RWPE2 (cell line): ENCODE measurements around the gene UCN.
A peak's percentile ranks its signal among the peaks of the same experiment; 100 is the strongest.

Experiments used
- ATAC-seq: fragments of 200-7000 bp; cut with Tn5 transposase; 3 replicates; pipeline ENCODE4 v1.9.1; 2021; ENCODE audit warnings: low read depth
- DNase-seq: peaks from one replicate; pipeline ENCODE4 v3.0.0-alpha.2; 2020; ENCODE audit warnings: low spot score
- H3K27ac ChIP-seq: fragments of 450-650 bp; 2 replicates; pipeline ENCODE4 v1.5.1; 2017; ENCODE audit warnings: mild to moderate bottlenecking; ENCODE audit not compliant: poor library complexity, severe bottlenecking
- H3K27me3 ChIP-seq: fragments of 250-450 bp; sonication (Bioruptor Pico); 2 replicates; pipeline ENCODE4 v1.5.1; 2021; ENCODE audit warnings: mild to moderate bottlenecking, moderate library complexity; ENCODE audit not compliant: insufficient read depth, poor library complexity, severe bottlenecking
- H3K36me3 ChIP-seq: fragments of 250-450 bp; sonication (Bioruptor Pico); 2 replicates; pipeline ENCODE4 v1.5.1; 2020; ENCODE audit warnings: low read depth, mild to moderate bottlenecking, moderate library complexity
- H3K4me1 ChIP-seq: fragments of 250-450 bp; sonication (Bioruptor Pico); 2 replicates; pipeline ENCODE4 v1.5.1; 2021; ENCODE audit warnings: mild to moderate bottlenecking, moderate library complexity; ENCODE audit not compliant: insufficient read depth, poor library complexity, severe bottlenecking
- H3K4me3 ChIP-seq: fragments of 250-450 bp; sonication (Bioruptor Pico); 2 replicates; pipeline ENCODE4 v1.5.1; 2021; ENCODE audit warnings: mild to moderate bottlenecking, moderate library complexity; ENCODE audit not compliant: severe bottlenecking
- H3K9me3 ChIP-seq: fragments of 250-450 bp; sonication (Bioruptor Pico); 2 replicates; pipeline ENCODE4 v1.5.1; 2021; ENCODE audit warnings: mild to moderate bottlenecking, moderate library complexity; ENCODE audit not compliant: severe bottlenecking
- TF ChIP-seq, protein P1 (sequence below): fragments of 450-650 bp; IDR thresholded peaks from one replicate; pipeline ENCODE4 v1.5.1; 2017; ENCODE audit warnings: mild to moderate bottlenecking, moderate library complexity; ENCODE audit not compliant: poor library complexity, severe bottlenecking

The UCN gene

GRCh38 chr2:27264753-27265535 is 43.3 kb downstream of the UCN start:
- peak overlapping the region; percentile 12 for H3K4me3 ChIP-seq
- no peaks in the 10 kb centered on the region for H3K9me3 ChIP-seq
- DNase-seq (no peak), ATAC-seq (peak; percentile 50)
- no peaks in the 10 kb centered on the region for H3K36me3 ChIP-seq
- TF ChIP-seq, protein P1, sequence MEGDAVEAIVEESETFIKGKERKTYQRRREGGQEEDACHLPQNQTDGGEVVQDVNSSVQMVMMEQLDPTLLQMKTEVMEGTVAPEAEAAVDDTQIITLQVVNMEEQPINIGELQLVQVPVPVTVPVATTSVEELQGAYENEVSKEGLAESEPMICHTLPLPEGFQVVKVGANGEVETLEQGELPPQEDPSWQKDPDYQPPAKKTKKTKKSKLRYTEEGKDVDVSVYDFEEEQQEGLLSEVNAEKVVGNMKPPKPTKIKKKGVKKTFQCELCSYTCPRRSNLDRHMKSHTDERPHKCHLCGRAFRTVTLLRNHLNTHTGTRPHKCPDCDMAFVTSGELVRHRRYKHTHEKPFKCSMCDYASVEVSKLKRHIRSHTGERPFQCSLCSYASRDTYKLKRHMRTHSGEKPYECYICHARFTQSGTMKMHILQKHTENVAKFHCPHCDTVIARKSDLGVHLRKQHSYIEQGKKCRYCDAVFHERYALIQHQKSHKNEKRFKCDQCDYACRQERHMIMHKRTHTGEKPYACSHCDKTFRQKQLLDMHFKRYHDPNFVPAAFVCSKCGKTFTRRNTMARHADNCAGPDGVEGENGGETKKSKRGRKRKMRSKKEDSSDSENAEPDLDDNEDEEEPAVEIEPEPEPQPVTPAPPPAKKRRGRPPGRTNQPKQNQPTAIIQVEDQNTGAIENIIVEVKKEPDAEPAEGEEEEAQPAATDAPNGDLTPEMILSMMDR: peak; percentile 67
- H3K4me1 ChIP-seq: no peaks in the 10 kb centered on the region
- no peak overlapping the region for H3K27ac ChIP-seq
- peaks cover 65% of the 10 kb centered on the region for H3K27me3 ChIP-seq

DNA sequence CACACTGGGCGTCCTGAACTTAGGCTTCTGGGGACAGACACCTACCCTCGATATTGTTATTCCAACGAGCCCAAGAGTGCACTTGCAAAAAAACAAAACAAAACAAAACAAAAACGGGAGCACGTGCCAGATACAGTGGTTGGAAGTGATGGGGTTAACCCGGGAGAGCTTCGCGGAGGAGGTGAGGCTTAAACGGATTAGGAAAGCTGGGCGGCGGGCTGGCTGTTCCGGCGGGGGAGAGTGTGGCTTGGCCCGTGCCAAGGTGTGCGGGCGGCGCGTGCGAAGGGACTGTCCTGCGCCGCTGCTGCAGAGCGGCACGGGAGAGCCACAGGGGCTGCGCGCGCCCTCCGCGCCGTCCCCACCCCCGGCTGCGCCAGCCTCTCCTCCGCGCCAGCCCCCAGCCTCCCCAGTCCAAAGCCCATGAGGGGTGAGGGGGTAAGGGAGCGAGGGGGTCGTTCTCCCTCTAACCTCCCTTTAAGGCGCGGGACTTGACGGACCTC is 43.9 kb downstream of the UCN start:
- Histone ChIP-seq H3K27me3 (peaks cover 63% of the 10 kb centered on the region), H3K4me1 (no peaks in the 10 kb centered on the region), H3K36me3 (no peaks in the 10 kb centered on the region), H3K4me3 (peak overlapping the region; percentile 12), H3K9me3 (no peaks in the 10 kb centered on the region), H3K27ac (no peak overlapping the region)
- TF ChIP-seq, protein P1: no peak
- DNase-seq: no peak
- 0 out of 3 replicates have a peak, but pooled peaks have one; percentile 10 for ATAC-seq

GRCh38 chr2:27263287-27264252 is 44.7 kb downstream of the UCN start:
- DNase-seq (no peak), ATAC-seq (no peak)
- no peaks in the 10 kb centered on the region for H3K4me1 ChIP-seq
- TF ChIP-seq, protein P1: no peak
- H3K9me3 ChIP-seq: no peaks in the 10 kb centered on the region
- no peak overlapping the region for H3K27ac ChIP-seq
- no peaks in the 10 kb centered on the region for H3K36me3 ChIP-seq
- H3K27me3 ChIP-seq: peaks cover 63% of the 10 kb centered on the region
- peak overlapping the region; percentile 37 for H3K4me3 ChIP-seq

GRCh38 chr2:27262379-27263286 is 45.6 kb downstream of the UCN start, which contains the start of gene SLC30A3:
Gene SLC30A3 (minus strand): TSS chr2:27263047. CDS start chr2:27262906, 141 bp downstream.
- peak within 1 kb of the TSS; percentile 37 for H3K4me3 ChIP-seq
- peaks cover 63% of the 10 kb centered on the region for H3K27me3 ChIP-seq
- no peaks in the 10 kb centered on the region for H3K9me3 ChIP-seq
- no peaks in the 10 kb centered on the region for H3K36me3 ChIP-seq
- ATAC-seq (peak; percentile 71), DNase-seq (no peak)
- H3K4me1 ChIP-seq: no peaks in the 10 kb centered on the region
- TF ChIP-seq, protein P1: peak; percentile 13
- no peak within 1 kb of the TSS for H3K27ac ChIP-seq
